ENCODE measurements around the gene PRKN. TPM values are rescaled to one million over a fixed set of nuclear protein-coding genes. Genes with fewer than 3 reads are reported as not detected.
"Not testable (repeated sequence)": the region's sequence is repeated elsewhere in the genome, so short reads cannot be mapped to it uniquely, and the experiment has no call there.

The PRKN gene
- total RNA-seq, 1 donor from 2014 or later: 7.0 TPM

DNA sequence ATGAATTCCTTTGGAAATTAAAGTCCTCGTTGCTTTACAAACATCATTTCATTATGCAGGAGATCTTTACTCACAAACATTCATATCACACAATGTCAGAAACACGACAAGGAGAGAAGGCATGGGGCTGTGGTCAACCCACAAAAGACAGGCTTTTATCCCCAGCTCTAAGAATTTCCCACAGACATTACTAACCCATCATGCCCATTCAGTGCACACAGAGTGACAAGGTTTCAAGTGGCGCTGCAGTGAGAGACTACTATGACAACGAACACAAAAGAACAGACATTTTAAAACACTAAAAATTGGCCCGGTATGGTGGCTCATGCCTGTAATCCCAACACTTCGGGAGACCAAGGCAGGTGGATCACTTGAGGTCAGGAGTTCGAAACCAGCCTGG, 873.9 kb downstream of the PRKN start:
- Mint-ChIP-seq H3K4me3 (ENCODE audit: unreplicated experiment) (no peak overlapping the region), H3K9me3 (ENCODE audit: unreplicated experiment) (peaks cover 10% of the 10 kb centered on the region), H3K27me3 (ENCODE audit: unreplicated experiment) (peaks cover 6% of the 10 kb centered on the region), H3K36me3 (ENCODE audit: unreplicated experiment) (no peaks in the 10 kb centered on the region), H3K4me1 (ENCODE audit: low read depth, unreplicated experiment) (peaks cover 26% of the 10 kb centered on the region), H3K27ac (ENCODE audit: unreplicated experiment) (no peak overlapping the region)
- TF ChIP-seq, protein P1, sequence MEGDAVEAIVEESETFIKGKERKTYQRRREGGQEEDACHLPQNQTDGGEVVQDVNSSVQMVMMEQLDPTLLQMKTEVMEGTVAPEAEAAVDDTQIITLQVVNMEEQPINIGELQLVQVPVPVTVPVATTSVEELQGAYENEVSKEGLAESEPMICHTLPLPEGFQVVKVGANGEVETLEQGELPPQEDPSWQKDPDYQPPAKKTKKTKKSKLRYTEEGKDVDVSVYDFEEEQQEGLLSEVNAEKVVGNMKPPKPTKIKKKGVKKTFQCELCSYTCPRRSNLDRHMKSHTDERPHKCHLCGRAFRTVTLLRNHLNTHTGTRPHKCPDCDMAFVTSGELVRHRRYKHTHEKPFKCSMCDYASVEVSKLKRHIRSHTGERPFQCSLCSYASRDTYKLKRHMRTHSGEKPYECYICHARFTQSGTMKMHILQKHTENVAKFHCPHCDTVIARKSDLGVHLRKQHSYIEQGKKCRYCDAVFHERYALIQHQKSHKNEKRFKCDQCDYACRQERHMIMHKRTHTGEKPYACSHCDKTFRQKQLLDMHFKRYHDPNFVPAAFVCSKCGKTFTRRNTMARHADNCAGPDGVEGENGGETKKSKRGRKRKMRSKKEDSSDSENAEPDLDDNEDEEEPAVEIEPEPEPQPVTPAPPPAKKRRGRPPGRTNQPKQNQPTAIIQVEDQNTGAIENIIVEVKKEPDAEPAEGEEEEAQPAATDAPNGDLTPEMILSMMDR (IDR thresholded peaks at IDR 0.05; ENCODE audit: partially characterized antibody, unreplicated experiment): no peak
- DNase-seq: no peak

DNA sequence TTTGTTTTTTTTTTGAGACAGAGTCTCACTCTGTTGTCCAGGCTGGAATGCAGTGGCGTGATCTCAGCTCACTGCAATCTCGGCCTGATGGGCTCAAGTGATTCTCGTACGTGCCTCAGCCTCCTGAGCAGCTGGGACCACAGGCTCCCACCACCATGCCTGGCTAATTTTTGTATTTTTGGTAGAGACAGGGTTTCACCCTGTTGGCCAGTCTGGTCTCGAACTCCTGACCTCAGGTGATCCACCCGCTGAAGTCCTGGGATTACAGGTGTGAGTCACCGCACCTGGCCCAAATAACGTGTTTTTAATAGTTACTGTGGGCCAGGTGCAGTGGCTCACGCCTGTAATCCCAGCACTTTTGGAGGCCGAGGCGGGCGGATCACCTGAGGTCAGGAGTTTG, 876.1 kb downstream of the PRKN start:
- H3K27ac Mint-ChIP-seq (ENCODE audit: unreplicated experiment); H3K4me3 Mint-ChIP-seq (ENCODE audit: unreplicated experiment); H3K36me3 Mint-ChIP-seq (ENCODE audit: unreplicated experiment); DNase-seq; H3K27me3 Mint-ChIP-seq (ENCODE audit: unreplicated experiment); H3K9me3 Mint-ChIP-seq (ENCODE audit: unreplicated experiment): not testable (repeated sequence)
- peaks cover 33% of the 10 kb centered on the region for H3K4me1 Mint-ChIP-seq (ENCODE audit: low read depth, unreplicated experiment)

DNA sequence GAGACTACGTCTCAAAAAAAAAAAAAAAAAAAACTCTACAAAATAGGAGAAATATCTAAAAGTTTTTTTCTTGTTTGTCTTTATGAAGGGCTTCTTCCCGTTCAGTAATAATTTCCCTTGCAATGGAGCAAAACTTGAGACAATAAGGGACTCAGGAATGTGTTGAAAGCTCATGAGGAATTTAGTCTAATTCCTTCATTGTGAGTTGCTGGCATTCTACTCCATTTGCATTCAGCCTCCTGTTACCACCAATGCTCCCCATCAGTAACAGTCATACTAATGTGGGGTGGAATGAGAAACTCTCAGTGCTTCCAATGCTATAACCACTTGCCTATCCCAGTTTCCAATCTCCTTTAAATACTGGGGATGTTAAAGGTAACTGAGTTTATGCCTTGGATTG, 877.0 kb downstream of the PRKN start:
- Mint-ChIP-seq H3K4me3 (ENCODE audit: unreplicated experiment) (no peak overlapping the region), H3K27ac (ENCODE audit: unreplicated experiment) (no peak overlapping the region), H3K27me3 (ENCODE audit: unreplicated experiment) (peaks cover 4% of the 10 kb centered on the region), H3K9me3 (ENCODE audit: unreplicated experiment) (peaks cover 8% of the 10 kb centered on the region), H3K4me1 (ENCODE audit: low read depth, unreplicated experiment) (peaks cover 33% of the 10 kb centered on the region), H3K36me3 (ENCODE audit: unreplicated experiment) (no peaks in the 10 kb centered on the region)
- DNase-seq: no peak
- TF ChIP-seq, protein P1 (IDR thresholded peaks at IDR 0.05; ENCODE audit: partially characterized antibody, unreplicated experiment): no peak

- DNase-seq: no peak
- Mint-ChIP-seq H3K9me3 (ENCODE audit: unreplicated experiment) (peaks cover 6% of the 10 kb centered on the region), H3K4me3 (ENCODE audit: unreplicated experiment) (no peak overlapping the region), H3K27ac (ENCODE audit: unreplicated experiment) (no peak overlapping the region), H3K4me1 (ENCODE audit: low read depth, unreplicated experiment) (peaks cover 28% of the 10 kb centered on the region), H3K36me3 (ENCODE audit: unreplicated experiment) (no peaks in the 10 kb centered on the region), H3K27me3 (ENCODE audit: unreplicated experiment) (peaks cover 2% of the 10 kb centered on the region)
- TF ChIP-seq, protein P1 (IDR thresholded peaks at IDR 0.05; ENCODE audit: partially characterized antibody, unreplicated experiment): no peak
Measured at GRCh38 chr6:161847628-161848027, 879.9 kb downstream of the PRKN start.

DNA sequence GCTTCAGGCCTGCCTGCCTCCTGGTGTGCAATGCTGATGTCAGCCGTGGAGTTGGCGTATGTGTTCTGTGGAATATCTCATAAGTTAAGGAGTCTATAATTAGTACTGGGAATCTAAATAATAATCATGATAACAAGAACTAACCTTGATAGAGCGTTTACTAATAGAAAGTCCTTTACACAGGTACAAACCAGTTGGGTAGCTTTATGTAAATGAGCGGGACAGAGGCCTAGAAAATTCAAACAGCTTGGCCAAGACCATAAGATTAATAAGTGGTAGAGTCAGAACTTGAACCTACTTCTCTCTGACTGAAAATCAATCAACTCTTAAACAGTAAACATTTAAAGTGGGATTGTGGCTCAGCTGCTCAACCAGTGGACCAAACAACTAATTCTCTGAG, 882.8 kb downstream of the PRKN start:
- H3K36me3 Mint-ChIP-seq (ENCODE audit: unreplicated experiment): no peaks in the 10 kb centered on the region
- H3K4me1 Mint-ChIP-seq (ENCODE audit: low read depth, unreplicated experiment): peaks cover 15% of the 10 kb centered on the region
- H3K9me3 Mint-ChIP-seq (ENCODE audit: unreplicated experiment): peaks cover 2% of the 10 kb centered on the region
- DNase-seq: no peak
- TF ChIP-seq, protein P1 (IDR thresholded peaks at IDR 0.05; ENCODE audit: partially characterized antibody, unreplicated experiment): no peak
- no peak overlapping the region for H3K4me3 Mint-ChIP-seq (ENCODE audit: unreplicated experiment)
- no peaks in the 10 kb centered on the region for H3K27me3 Mint-ChIP-seq (ENCODE audit: unreplicated experiment)
- H3K27ac Mint-ChIP-seq (ENCODE audit: unreplicated experiment): no peak overlapping the region

GRCh38 chr6:161843066-161843465, 884.5 kb downstream of the PRKN start:
- no peak for DNase-seq
- TF ChIP-seq, protein P1 (IDR thresholded peaks at IDR 0.05; ENCODE audit: partially characterized antibody, unreplicated experiment): no peak
- no peak overlapping the region for H3K27ac Mint-ChIP-seq (ENCODE audit: unreplicated experiment)
- no peak overlapping the region for H3K4me3 Mint-ChIP-seq (ENCODE audit: unreplicated experiment)
- no peaks in the 10 kb centered on the region for H3K27me3 Mint-ChIP-seq (ENCODE audit: unreplicated experiment)
- H3K36me3 Mint-ChIP-seq (ENCODE audit: unreplicated experiment): no peaks in the 10 kb centered on the region
- peaks cover 10% of the 10 kb centered on the region for H3K4me1 Mint-ChIP-seq (ENCODE audit: low read depth, unreplicated experiment)
- no peaks in the 10 kb centered on the region for H3K9me3 Mint-ChIP-seq (ENCODE audit: unreplicated experiment)
